OCI-LY1 (cell line): ENCODE measurements around the gene ESRRA.

Experiments used
- H2AFZ ChIP-seq: fragments of 200-600 bp; sonication (generic), shearing (Covaris generic); 2 replicates; pipeline ENCODE4 v1.6.0; 2014; ENCODE audit warnings: antibody characterized with exemption, mild to moderate bottlenecking, low read length
- H3F3A ChIP-seq: fragments of 200-600 bp; sonication (generic), shearing (Covaris generic); 2 replicates; pipeline ENCODE4 v1.6.0; 2014; ENCODE audit warnings: mild to moderate bottlenecking, antibody characterized with exemption, low read length, moderate library complexity; ENCODE audit not compliant: insufficient read depth
- H3K27ac ChIP-seq: fragments of 200-600 bp; sonication (generic); 2 replicates; pipeline ENCODE4 v1.5.1; 2014; ENCODE audit warnings: low read length, mixed run types, mild to moderate bottlenecking, low read depth; ENCODE audit not compliant: poor library complexity, severe bottlenecking
- H3K27me3 ChIP-seq: fragments of 200-600 bp; sonication (generic); 2 replicates; pipeline ENCODE4 v1.6.0; 2014; ENCODE audit warnings: antibody characterized with exemption, mild to moderate bottlenecking, low read length, moderate library complexity; ENCODE audit not compliant: insufficient read depth
- H3K36me3 ChIP-seq: fragments of 200-600 bp; sonication (generic); 2 replicates; pipeline ENCODE4 v1.6.1; 2014; ENCODE audit warnings: mild to moderate bottlenecking, antibody characterized with exemption, low read length, moderate library complexity, mixed read lengths; ENCODE audit not compliant: insufficient read depth
- H3K4me1 ChIP-seq: fragments of 200-600 bp; sonication (generic); 2 replicates; pipeline ENCODE4 v1.5.1; 2014; ENCODE audit warnings: mild to moderate bottlenecking, low read length, moderate library complexity; ENCODE audit not compliant: insufficient read depth, severe bottlenecking
- H3K4me2 ChIP-seq: fragments of 200-600 bp; sonication (generic), shearing (Covaris generic); 2 replicates; pipeline ENCODE4 v1.6.1; 2014; ENCODE audit warnings: low read length
- H3K4me3 ChIP-seq: fragments of 200-600 bp; sonication (generic); 2 replicates; pipeline ENCODE4 v1.5.1; 2014; ENCODE audit warnings: low read length, low read depth, mild to moderate bottlenecking, mixed read lengths; ENCODE audit not compliant: poor library complexity, severe bottlenecking
- H3K79me2 ChIP-seq: fragments of 200-600 bp; shearing (Covaris generic); 2 replicates; pipeline ENCODE4 v1.6.1; 2016; ENCODE audit warnings: mixed run types, low read length, mixed read lengths; ENCODE audit not compliant: insufficient read depth
- H3K9ac ChIP-seq: fragments of 200-600 bp; sonication (generic), shearing (Covaris generic); 2 replicates; pipeline ENCODE4 v1.6.1; 2014; ENCODE audit warnings: mild to moderate bottlenecking, low read length, mixed read lengths
- H3K9me2 ChIP-seq: fragments of 200-600 bp; sonication (generic), shearing (Covaris generic); 2 replicates; pipeline ENCODE4 v1.6.1; 2014; ENCODE audit warnings: low read depth, mild to moderate bottlenecking, low read length, mixed read lengths
- H3K9me3 ChIP-seq: fragments of 200-600 bp; shearing (Covaris generic); 2 replicates; pipeline ENCODE4 v1.6.1; 2014; ENCODE audit warnings: low read length, mixed read lengths
- H4K20me1 ChIP-seq: fragments of 200-600 bp; sonication (generic), shearing (Covaris generic); 2 replicates; pipeline ENCODE4 v1.6.0; 2016; ENCODE audit warnings: mild to moderate bottlenecking, low read length; ENCODE audit not compliant: insufficient read depth
- EZH2 ChIP-seq: fragments of 200-600 bp; sonication (generic), shearing (Covaris generic); IDR thresholded peaks from 2 replicates; pipeline ENCODE4 v1.8.0; 2017; ENCODE audit warnings: borderline replicate concordance, mixed run types, mild to moderate bottlenecking, antibody characterized with exemption, low read length, moderate library complexity, mixed read lengths
- TF ChIP-seq, protein P1 (sequence below): fragments of 200-600 bp; sonication (generic), shearing (Covaris generic); IDR thresholded peaks from 2 replicates; pipeline ENCODE4 v1.5.1; 2017; ENCODE audit warnings: mild to moderate bottlenecking, antibody characterized with exemption, low read length, moderate library complexity, mixed read lengths

The ESRRA gene

GRCh38 chr11:64284962-64285884, 20.1 kb upstream of the ESRRA start, which contains the start of gene GPR137:
Gene GPR137 (plus strand): TSS chr11:64285848. CDS start chr11:64286525, 677 bp downstream.
- TF ChIP-seq, protein P1, sequence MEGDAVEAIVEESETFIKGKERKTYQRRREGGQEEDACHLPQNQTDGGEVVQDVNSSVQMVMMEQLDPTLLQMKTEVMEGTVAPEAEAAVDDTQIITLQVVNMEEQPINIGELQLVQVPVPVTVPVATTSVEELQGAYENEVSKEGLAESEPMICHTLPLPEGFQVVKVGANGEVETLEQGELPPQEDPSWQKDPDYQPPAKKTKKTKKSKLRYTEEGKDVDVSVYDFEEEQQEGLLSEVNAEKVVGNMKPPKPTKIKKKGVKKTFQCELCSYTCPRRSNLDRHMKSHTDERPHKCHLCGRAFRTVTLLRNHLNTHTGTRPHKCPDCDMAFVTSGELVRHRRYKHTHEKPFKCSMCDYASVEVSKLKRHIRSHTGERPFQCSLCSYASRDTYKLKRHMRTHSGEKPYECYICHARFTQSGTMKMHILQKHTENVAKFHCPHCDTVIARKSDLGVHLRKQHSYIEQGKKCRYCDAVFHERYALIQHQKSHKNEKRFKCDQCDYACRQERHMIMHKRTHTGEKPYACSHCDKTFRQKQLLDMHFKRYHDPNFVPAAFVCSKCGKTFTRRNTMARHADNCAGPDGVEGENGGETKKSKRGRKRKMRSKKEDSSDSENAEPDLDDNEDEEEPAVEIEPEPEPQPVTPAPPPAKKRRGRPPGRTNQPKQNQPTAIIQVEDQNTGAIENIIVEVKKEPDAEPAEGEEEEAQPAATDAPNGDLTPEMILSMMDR = no peak
- no peak for TF ChIP-seq EZH2
- H3K4me2 ChIP-seq = peak within 1 kb of the TSS; percentile 98
- H2AFZ ChIP-seq = no peak within 1 kb of the TSS

DNA sequence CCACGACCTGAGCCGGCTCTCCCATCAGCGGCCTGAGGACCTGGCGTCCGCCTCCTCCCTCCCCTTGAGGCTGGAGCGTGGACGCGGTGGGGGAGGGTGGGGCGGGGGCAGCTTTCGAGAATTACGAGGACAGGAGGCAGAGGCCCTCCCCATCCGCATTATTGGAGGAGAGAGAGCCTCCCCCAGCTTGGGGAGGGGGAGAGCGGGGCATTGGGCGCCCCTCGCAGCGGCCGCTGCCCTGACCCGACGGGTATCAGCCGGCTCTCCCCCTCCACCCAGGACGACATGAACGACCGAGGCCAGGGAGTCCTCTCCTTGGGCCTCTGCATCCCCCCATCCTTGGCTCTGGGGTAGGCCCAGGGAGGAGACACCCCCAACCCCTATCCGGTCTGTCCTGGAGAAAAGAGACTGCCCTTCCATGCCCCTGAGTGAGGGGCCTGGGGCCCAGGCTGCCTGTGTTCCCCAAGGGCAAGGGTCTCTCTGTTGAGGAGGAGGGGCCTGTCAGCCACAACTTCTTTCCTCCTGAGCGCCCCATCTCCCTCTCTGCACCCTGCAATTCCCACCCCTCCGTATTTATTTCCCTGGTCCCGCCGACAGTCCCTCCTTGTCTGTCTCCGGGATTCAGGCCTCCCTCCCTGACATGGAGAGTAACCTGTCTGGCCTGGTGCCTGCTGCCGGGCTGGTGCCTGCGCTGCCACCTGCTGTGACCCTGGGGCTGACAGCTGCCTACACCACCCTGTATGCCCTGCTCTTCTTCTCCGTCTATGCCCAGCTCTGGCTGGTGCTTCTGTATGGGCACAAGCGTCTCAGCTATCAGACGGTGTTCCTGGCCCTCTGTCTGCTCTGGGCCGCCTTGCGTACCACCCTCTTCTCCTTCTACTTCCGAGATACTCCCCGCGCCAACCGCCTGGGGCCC, 19.2 kb upstream of the ESRRA start:
- peaks cover 6% of the 10 kb centered on the region; the same call in 1 of the 2 replicates for H3K27me3 ChIP-seq
- H3K9ac ChIP-seq = peak overlapping the region; percentile 87
- peak overlapping the region; percentile 86 for H3K4me3 ChIP-seq
- H3K4me1 ChIP-seq = peaks cover 17% of the 10 kb centered on the region
- no peaks in the 10 kb centered on the region for H4K20me1 ChIP-seq
- H3K27ac ChIP-seq = no peak overlapping the region
- no peak overlapping the region for H2AFZ ChIP-seq
- no peak for TF ChIP-seq EZH2
- TF ChIP-seq, protein P1 = peak; percentile 23; the same call in 1 of the 2 replicates
- no peaks in the 10 kb centered on the region for H3F3A ChIP-seq
- peaks cover 19% of the 10 kb centered on the region; the same call in 1 of the 2 replicates for H3K36me3 ChIP-seq
- no peaks in the 10 kb centered on the region for H3K79me2 ChIP-seq
- H3K4me2 ChIP-seq = peak overlapping the region; percentile 98
- H3K9me2 ChIP-seq = no peaks in the 10 kb centered on the region
- no peaks in the 10 kb centered on the region for H3K9me3 ChIP-seq

More at GRCh38 chr11:64284962-64285884, 20.1 kb upstream of the ESRRA start, which contains the start of gene GPR137:
- H3K9me2 ChIP-seq = no peaks in the 10 kb centered on the region
- no peaks in the 10 kb centered on the region for H3K79me2 ChIP-seq
- H3K27ac ChIP-seq = peak within 1 kb of the TSS; percentile 87
- peaks cover 20% of the 10 kb centered on the region; the same call in 1 of the 2 replicates for H3K36me3 ChIP-seq
- no peaks in the 10 kb centered on the region; the same call in 1 of the 2 replicates for H3K27me3 ChIP-seq
- H3K9me3 ChIP-seq = no peaks in the 10 kb centered on the region
- peak within 1 kb of the TSS; percentile 86 for H3K4me3 ChIP-seq
- no peaks in the 10 kb centered on the region for H4K20me1 ChIP-seq
- H3F3A ChIP-seq = no peaks in the 10 kb centered on the region
- peak within 1 kb of the TSS; percentile 87 for H3K9ac ChIP-seq
- H3K4me1 ChIP-seq = peaks cover 17% of the 10 kb centered on the region

DNA sequence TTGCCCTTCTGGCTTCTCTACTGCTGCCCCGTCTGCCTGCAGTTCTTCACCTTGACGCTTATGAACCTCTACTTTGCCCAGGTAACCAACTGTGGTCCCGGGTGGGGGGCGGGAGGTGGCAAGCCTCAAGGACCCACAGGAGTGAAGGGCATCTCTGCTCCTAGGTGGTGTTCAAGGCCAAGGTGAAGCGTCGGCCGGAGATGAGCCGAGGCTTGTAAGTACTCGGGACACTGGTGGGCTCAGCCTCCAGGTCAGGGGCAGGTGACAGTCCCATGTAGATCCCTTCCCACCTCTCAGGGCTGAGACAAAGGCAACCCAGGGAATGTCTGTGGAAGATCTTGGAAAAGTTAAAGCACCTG, 18.5 kb upstream of the ESRRA start:
- Histone ChIP-seq H3K27me3 (peaks cover 8% of the 10 kb centered on the region; the same call in 1 of the 2 replicates), H3F3A (no peaks in the 10 kb centered on the region), H3K36me3 (peaks cover 13% of the 10 kb centered on the region; the same call in 1 of the 2 replicates), H3K9me2 (no peaks in the 10 kb centered on the region), H3K4me1 (peaks cover 17% of the 10 kb centered on the region), H3K9ac (no peak overlapping the region), H2AFZ (no peak overlapping the region), H3K4me2 (no peak overlapping the region), H4K20me1 (no peaks in the 10 kb centered on the region), H3K4me3 (no peak overlapping the region), H3K27ac (no peak overlapping the region), H3K79me2 (no peaks in the 10 kb centered on the region), H3K9me3 (no peaks in the 10 kb centered on the region)
- TF ChIP-seq, protein P1 = no peak
- TF ChIP-seq EZH2 = no peak
